ENCODE data around the gene ENTR1.

DNA sequence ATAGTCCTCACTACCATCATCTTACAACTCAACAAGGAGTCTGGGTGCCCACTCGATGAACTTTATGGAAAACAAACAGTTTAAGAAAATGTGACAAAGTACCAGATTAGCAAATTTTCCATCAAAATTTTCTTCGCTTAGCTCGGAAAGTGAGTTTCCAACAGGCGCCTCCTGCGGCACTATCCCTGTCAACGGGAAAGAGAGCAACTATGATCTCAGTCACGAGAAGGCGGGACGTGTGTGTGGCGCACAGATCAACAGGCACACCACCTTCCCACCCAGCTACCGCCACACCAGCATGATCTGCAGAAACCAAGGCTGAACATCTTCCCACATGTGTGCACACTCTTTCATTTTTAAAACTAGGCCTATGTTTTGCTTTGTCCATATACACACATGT is 42.9 kb upstream of the ENTR1 start:
- TF ChIP-seq CTCF (IDR thresholded peaks at IDR 0.05): no peak
- TF ChIP-seq POLR2AphosphoS5 (IDR thresholded peaks at IDR 0.05; ENCODE audit: low read depth, low read length): no peak
- TF ChIP-seq, protein P1, sequence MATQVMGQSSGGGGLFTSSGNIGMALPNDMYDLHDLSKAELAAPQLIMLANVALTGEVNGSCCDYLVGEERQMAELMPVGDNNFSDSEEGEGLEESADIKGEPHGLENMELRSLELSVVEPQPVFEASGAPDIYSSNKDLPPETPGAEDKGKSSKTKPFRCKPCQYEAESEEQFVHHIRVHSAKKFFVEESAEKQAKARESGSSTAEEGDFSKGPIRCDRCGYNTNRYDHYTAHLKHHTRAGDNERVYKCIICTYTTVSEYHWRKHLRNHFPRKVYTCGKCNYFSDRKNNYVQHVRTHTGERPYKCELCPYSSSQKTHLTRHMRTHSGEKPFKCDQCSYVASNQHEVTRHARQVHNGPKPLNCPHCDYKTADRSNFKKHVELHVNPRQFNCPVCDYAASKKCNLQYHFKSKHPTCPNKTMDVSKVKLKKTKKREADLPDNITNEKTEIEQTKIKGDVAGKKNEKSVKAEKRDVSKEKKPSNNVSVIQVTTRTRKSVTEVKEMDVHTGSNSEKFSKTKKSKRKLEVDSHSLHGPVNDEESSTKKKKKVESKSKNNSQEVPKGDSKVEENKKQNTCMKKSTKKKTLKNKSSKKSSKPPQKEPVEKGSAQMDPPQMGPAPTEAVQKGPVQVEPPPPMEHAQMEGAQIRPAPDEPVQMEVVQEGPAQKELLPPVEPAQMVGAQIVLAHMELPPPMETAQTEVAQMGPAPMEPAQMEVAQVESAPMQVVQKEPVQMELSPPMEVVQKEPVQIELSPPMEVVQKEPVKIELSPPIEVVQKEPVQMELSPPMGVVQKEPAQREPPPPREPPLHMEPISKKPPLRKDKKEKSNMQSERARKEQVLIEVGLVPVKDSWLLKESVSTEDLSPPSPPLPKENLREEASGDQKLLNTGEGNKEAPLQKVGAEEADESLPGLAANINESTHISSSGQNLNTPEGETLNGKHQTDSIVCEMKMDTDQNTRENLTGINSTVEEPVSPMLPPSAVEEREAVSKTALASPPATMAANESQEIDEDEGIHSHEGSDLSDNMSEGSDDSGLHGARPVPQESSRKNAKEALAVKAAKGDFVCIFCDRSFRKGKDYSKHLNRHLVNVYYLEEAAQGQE (IDR thresholded peaks at IDR 0.05; ENCODE audit: insufficient read depth in 1 of 2, low read depth in 2 of 2, low read length in 1 of 2): no peak
- no peak for TF ChIP-seq SIN3A (IDR thresholded peaks at IDR 0.05; ENCODE audit: borderline replicate concordance, insufficient read depth, low read depth, low read length)
